ENCODE results near the gene GRIN2A. TPM values are rescaled to one million over a fixed set of nuclear protein-coding genes. Genes with fewer than 3 reads are reported as not detected.

GRIN2A gene
- total and polyA plus RNA-seq, 2 donors (not counting 3 experiments of a cell fraction or from before 2014, with no cell fraction given) = not detected

GRCh38 chr16:9850817-9851216, 331.4 kb downstream of the GRIN2A start:
- no peak overlapping the region for H3K4me3 ChIP-seq (replicated peaks in 1 of 3; ENCODE audit: insufficient read depth in 1 of 3, low read depth in 1 of 3, low read length in 3 of 3)
- no TSS peak for BruUV-seq (replicated peaks)
- H3K4me1 ChIP-seq (ENCODE audit: control insufficient read depth, extremely low read depth, insufficient read depth, low read length) = peaks cover 11% of the 10 kb centered on the region
- no peaks in the 10 kb centered on the region for H3K9me1 ChIP-seq (replicated peaks; ENCODE audit: control insufficient read depth, extremely low read depth, insufficient read depth, low read length)
- DNase-seq (ENCODE audit: low read depth, low spot score) (no peak), FAIRE-seq (no peak)
- no peaks in the 10 kb centered on the region for H3K27me3 ChIP-seq (ENCODE audit: control insufficient read depth in 2 of 2, insufficient read depth in 2 of 2, low read length in 2 of 2)
- no peak overlapping the region for H3K9ac ChIP-seq (replicated peaks; ENCODE audit: extremely low read depth, insufficient read depth, low read length)
- intact Hi-C loops (cut with micrococcal nuclease) = no loop called here
- H3K36me3 ChIP-seq (ENCODE audit: control insufficient read depth in 2 of 2, extremely low read depth in 1 of 2, insufficient read depth in 2 of 2, low read length in 2 of 2) = no peaks in the 10 kb centered on the region
- dilution Hi-C loops (cut with MboI; ENCODE audit: extremely low pct_ligation_motif_present, low sequenced_read_pairs) = no loop called here
- no peak overlapping the region for H3K4me2 ChIP-seq (ENCODE audit: insufficient read depth, low read length)
- no peaks in the 10 kb centered on the region for H3K79me2 ChIP-seq (ENCODE audit: control insufficient read depth, insufficient read depth, low read length)
- no peak overlapping the region for H2AFZ ChIP-seq (ENCODE audit: low read depth, low read length)
- ChIA-PET POLR2A (no interaction called here), CTCF (no interaction called here)
- no peak for TF ChIP-seq MYC (IDR thresholded peaks at IDR 0.05; ENCODE audit: low read depth, low read length)
- TF ChIP-seq FOS (IDR thresholded peaks at IDR 0.05; ENCODE audit: borderline replicate concordance, insufficient read depth, low read length) = no peak
- TF ChIP-seq GATA2 (IDR thresholded peaks at IDR 0.05; ENCODE audit: insufficient read depth, insufficient read length, low read depth, low read length) = no peak
- no peak for TF ChIP-seq MAX (IDR thresholded peaks at IDR 0.05; ENCODE audit: insufficient read depth, insufficient read length)
- no peak for TF ChIP-seq JUN (IDR thresholded peaks at IDR 0.05; ENCODE audit: borderline replicate concordance, insufficient read depth, insufficient read length, low read depth)
- no peak for TF ChIP-seq EZH2 (IDR thresholded peaks at IDR 0.05; ENCODE audit: borderline replicate concordance, low read depth, low read length, severe bottlenecking)
- TF ChIP-seq, protein P1, sequence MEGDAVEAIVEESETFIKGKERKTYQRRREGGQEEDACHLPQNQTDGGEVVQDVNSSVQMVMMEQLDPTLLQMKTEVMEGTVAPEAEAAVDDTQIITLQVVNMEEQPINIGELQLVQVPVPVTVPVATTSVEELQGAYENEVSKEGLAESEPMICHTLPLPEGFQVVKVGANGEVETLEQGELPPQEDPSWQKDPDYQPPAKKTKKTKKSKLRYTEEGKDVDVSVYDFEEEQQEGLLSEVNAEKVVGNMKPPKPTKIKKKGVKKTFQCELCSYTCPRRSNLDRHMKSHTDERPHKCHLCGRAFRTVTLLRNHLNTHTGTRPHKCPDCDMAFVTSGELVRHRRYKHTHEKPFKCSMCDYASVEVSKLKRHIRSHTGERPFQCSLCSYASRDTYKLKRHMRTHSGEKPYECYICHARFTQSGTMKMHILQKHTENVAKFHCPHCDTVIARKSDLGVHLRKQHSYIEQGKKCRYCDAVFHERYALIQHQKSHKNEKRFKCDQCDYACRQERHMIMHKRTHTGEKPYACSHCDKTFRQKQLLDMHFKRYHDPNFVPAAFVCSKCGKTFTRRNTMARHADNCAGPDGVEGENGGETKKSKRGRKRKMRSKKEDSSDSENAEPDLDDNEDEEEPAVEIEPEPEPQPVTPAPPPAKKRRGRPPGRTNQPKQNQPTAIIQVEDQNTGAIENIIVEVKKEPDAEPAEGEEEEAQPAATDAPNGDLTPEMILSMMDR (IDR thresholded peaks at IDR 0.05; ENCODE audit: extremely low read depth in 1 of 2, insufficient read depth in 1 of 2, low read depth in 1 of 2, low read length in 2 of 2) = no peak
- TF ChIP-seq POLR2AphosphoS5 (IDR thresholded peaks at IDR 0.05; ENCODE audit: insufficient read depth, low read depth, low read length) = no peak
- no peak for TF ChIP-seq POLR2A (IDR thresholded peaks at IDR 0.05; ENCODE audit: low read depth, low read length)
- H4K20me1 ChIP-seq (replicated peaks; ENCODE audit: control insufficient read depth, extremely low read depth, insufficient read depth, low read length) = no peaks in the 10 kb centered on the region
- H3K9me3 ChIP-seq (replicated peaks; ENCODE audit: control insufficient read depth, insufficient read depth, low read length) = no peaks in the 10 kb centered on the region
- no peak overlapping the region for H3K27ac ChIP-seq (ENCODE audit: insufficient read depth, low read depth, low read length)
